ENCODE measurements around the gene LRCH4. TPM values are rescaled to one million over a fixed set of nuclear protein-coding genes. Genes with fewer than 3 reads are reported as not detected.
A peak's percentile ranks its signal among the peaks of the same experiment; 100 is the strongest.

The LRCH4 gene
- total RNA-seq, 1 donor from 2014 or later = 5.1 TPM

DNA sequence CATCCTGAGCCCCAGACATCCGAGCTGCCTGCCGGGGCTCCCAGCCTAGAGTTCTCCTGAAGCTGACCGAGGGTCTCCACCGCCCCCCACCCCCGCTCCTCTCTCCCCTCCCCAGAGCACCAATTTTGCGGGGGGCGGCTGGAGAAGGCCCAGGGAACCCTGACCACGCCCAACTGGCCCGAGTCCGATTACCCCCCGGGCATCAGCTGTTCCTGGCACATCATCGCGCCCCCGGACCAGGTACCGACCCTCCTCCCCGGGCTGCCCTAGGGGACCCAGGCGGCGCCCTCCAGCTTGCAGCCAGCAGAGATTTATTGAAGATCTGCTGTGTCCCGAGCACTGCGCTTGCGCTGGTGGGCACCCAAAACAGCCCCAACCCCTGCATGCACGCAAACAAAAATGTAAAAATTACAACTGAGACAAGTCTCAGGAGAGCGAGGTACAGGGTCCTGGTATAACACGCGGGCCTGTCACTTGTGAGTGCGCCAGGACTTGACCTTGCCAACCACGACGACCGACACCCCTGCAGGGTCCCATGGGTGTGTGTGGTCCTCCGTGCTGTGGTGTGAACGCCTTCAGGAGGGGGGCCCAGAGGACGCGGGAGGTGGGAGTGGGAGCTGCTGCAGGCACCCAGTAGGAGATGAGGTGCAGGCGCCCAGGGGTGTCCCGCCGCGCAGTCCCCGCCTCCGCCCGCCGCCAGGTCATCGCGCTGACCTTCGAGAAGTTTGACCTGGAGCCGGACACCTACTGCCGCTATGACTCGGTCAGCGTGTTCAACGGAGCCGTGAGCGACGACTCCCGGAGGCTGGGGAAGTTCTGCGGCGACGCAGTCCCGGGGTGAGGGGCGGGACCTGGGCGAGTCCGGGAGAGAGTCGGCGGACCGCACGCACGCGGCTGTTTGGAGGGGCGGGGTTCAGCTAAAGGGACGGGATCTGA is 19.3 kb upstream of the LRCH4 start:
- DNase-seq (ENCODE audit: low read depth in 2 of 2) = peak in 1 of 2 donors; percentile 11

DNA sequence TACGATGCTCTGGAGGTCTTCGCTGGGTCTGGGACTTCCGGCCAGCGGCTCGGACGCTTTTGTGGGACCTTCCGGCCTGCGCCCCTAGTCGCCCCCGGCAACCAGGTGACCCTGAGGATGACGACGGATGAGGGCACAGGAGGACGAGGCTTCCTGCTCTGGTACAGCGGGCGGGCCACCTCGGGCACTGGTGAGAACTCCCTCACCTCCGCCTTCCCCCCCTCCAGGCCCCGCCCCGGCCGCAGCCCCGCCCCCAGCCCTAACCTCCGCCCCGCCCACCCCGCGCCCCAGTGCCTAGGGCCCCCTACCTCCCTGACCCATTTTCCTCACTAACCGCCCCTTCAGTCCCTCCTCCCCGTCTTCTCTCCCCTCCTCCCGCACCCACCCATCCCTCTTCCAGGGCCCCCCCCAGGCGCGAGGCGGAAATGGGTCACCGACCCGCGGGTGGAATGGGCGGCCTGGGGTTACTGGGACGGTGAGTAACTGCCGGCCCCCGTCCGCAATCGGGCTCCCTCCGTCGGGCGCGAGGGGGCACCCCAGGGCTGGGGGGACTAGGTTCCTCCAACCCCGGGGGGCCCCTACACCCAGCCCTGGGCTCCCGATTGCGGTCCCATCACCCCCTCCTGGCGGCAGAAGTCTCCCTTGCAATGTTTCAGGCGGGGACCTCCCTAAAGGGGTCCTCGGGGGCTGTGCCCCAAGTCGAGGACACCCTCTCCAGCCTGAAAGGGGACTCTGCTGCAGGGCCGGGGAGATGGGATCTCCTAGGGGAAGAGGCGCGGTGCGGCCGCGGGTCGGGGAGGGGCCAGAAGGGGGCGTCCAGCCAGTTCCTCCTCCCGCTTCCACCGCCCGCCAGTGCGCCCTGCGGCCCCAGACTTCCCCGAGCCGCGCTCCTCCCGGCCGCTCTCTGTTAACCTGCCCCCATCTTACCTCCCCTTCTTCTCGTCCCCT is 18.4 kb upstream of the LRCH4 start:
- peak in 1 of 2 donors; percentile 59 for DNase-seq (ENCODE audit: low read depth in 2 of 2)

DNA sequence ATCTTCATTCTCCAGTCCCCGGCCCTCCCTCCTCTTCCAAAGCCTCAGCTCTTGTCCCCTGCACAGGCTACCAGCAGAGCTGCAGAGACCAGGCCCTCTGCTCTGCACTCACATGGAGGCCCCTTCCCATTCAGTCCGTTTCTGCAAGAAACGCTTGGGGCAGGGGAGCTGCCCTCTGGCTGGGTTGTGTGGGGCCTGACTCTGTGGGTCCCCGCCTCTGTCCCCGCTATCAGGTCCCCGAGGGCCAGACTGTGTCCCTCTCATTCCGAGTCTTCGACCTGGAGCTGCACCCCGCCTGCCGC is 17.7 kb upstream of the LRCH4 start:
- no peak for DNase-seq (ENCODE audit: low read depth in 2 of 2)

DNA sequence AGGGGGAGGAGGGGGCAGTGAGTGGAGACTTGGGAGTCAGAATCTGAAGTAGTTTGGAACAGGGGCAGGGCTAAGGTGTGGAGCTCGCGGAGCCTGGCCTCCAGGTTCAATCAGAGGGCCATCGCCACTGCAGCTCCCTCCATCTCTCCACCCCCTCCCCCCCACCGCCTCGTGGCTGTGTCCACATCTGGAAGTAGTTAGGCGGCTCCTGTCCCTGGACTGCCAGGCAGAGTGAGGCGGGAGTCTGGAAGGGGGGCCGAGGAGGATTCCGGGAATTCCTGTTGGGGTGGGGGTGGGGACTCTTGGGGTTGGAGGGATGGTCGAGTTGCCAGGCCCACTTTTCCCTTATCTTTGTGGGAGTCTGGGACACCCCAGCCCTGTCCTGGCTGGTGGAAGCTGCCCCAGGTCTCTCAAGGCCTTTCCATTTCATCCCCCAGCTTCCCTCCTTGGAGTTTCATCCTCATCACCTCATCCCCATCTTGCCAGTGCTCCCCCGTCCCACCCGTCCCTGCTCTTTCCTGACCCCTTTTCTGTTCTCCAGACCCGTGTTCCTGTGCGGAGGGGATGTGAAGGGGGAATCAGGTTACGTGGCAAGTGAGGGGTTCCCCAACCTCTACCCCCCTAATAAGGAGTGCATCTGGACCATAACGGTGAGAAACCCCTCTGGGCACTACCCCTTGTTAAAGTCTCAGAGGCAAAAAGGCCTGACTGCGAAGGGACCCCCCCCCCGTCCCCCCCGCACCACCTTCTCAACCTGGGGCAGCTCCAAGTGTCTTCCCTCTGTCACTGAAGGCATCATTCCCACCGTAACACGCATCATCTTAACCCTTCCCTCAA is 17.2 kb upstream of the LRCH4 start:
- DNase-seq (ENCODE audit: low read depth in 2 of 2) = no peak

DNA sequence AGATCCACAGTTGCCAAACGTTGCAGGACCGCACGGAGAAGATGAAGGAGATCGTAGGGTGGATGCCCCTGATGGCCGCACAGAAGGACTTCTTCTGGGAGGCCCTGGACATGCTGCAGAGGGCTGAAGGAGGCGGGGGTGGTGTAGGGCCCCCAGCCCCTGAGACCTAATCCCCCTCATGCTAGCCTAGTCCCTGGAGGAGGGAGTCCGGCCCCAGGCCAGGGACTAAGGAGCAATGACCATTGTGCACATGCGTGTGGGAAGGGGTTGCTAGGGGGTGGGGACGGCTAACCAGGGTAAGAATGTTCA is 14.8 kb upstream of the LRCH4 start:
- no peak for DNase-seq (ENCODE audit: low read depth in 2 of 2)

DNA sequence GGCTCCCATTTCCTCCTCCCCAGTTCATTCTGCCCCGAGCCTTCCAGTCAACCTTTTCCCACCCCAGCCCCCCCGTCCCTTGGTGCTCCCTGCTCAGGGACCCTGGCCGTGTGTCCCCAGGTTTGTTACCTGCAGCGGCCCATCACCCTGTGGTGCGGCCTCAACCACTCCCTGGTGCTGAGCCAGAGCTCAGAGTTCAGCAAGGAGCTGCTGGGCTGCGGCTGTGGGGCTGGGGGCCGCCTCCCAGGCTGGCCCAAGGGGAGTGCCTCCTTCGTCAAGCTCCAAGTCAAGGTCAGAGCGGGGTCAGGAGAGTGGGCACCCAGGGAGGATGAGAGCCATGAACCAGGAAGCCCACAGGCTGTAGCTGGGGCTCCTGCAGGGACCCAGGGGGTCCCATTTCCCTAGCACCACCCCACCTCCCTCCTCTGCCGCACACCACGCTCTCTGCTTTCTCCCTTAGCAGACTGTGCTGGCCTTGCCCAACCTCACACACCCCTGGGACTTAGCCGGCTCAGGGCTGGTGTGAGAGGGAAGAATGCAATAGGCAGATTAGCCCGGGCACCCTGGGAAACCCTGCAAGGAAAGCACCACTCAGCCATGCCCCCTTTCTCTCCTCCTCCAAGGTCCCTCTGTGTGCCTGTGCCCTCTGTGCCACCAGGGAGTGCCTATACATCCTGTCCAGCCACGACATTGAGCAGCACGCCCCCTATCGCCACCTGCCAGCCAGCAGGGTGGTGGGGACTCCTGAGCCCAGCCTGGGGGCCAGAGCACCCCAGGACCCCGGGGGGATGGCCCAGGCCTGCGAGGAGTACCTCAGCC is 14.2 kb upstream of the LRCH4 start:
- no peak for DNase-seq (ENCODE audit: low read depth in 2 of 2)

DNA sequence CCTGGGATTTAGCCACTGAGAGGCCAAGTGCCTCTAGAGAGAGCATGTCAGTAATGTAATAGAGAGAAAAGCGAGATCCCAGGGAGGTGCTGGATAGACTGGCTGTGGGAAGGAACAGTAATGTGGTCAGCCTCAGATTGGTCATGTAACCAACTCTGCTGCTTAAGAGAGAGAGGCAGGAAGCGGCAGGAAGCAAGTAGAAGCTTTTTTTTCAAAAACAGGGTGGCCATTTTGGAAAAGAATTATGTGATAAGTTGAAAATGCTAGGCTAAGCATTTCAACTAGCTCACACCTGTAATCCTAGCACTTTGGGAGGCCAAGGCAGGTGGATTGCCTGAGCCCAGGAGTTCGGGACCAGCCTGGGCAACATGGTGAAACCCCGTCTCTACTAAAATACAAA is 12.5 kb upstream of the LRCH4 start:
- DNase-seq (ENCODE audit: low read depth in 2 of 2) = no peak

DNA sequence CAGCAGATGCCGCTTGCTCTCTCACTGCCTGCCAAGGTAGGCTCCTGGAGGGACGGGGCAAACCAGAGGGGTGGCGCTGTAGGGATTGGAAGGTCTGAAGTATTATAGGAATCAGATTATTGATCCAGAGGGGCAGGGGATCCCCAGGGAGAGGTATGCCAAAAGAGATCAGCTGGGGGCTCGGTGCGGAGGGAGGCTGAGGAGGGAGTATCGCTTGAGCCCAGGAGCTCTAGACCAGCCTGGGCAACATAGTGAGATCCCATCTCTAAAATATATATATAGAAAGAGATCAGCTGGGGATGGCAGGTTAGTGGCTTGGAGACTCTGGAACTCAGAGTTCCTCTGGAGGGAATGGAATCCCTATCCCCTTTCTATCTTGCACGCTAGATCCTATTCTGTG is 9.3 kb upstream of the LRCH4 start:
- no peak for DNase-seq (ENCODE audit: low read depth in 2 of 2)

DNA sequence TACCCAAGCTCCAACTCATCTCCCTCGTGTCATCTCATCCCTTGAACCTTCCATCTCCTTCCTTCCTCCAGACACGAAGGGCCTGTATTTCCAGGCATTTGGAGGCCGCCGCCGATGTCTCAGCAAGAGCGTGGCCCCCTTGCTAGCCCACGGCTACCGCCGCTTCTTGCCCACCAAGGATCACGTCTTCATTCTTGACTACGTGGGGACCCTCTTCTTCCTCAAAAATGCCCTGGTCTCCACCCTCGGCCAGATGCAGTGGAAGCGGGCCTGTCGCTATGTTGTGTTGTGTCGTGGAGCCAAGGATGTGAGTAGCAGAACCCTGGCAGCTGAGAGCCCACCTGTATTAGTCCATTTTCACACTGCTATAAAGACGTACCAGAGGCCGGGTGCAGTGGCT is 5.7 kb upstream of the LRCH4 start:
- DNase-seq (ENCODE audit: low read depth in 2 of 2) = no peak

DNA sequence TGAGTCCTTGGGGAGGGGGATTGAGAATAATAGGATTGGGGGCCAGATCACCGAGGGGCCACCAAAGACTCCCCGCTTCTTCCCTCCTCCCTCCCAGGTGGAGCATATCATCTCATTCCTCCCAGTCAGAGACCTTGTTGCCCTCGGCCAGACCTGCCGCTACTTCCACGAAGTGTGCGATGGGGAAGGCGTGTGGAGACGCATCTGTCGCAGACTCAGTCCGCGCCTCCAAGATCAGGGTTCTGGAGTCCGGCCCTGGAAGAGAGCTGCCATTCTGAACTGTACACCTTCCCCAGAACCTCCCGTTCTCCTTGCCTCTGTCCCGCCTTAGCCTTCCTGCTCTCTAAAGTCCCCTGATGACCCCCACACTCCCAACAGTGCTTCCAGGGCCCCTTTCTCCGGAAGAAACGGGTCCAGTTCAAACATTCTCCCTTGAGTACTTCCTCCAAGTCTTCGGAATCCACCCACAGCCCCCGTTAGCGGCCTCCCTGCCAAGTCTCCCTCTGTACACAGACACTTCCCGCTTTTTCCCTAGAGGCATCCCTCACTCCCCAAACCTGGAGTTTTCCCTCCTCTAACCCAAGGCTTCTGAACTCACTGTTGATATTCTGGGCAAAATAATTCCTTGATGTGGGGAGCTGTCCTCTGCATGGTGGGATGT is 4.3 kb upstream of the LRCH4 start:
- DNase-seq (ENCODE audit: low read depth in 2 of 2) = no peak

DNA sequence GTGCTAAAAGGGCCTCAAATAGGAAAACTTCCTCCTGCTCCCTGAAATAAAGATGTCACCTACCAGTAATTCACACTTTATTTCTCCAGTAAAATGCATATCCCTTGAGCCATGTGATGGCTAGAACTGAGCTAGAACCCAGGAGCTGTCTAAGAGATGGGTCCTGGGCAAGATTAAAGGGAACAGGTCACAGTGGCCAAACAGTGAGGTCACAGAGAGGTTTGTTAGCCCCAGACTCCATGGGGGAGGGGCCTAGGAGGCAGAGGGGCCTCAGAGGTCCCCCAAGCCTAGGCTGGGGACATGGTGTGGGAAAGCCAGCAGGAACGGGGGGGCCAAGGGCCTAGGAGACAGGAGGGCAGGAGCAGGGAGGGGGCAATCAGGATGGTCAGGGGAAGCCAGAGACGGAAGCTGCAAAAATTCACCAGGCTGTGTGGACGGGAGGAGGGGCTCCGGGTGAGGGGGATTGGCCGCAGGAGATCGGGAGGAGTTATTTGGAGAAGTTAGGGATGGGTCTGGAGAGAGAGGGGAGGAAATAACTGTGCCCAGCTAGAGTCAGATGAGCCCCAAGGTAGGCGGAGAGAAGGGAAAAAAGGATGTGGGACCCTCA is 3.5 kb upstream of the LRCH4 start:
- DNase-seq (ENCODE audit: low read depth in 2 of 2) = no peak

DNA sequence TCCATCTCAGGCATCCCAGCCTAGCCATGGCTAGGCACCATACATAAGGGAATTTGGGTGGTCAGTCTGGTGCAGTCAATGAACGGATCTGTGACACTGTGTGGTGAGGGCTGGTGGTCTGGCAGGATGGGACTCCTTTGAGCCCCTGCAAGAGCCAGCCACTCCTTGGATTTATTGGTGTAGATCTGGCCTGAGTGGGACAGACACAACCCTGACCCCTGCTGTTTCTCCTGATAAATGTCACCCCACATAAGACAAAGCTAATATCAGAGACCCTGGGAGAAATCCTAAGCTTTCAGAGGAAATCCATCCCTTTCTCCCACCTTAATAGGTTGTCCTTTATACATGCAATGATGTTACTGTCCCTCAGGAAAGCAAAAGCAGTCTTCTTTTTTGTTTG is 2.5 kb upstream of the LRCH4 start:
- DNase-seq (ENCODE audit: low read depth in 2 of 2) = peak; percentile 18 to 58

DNA sequence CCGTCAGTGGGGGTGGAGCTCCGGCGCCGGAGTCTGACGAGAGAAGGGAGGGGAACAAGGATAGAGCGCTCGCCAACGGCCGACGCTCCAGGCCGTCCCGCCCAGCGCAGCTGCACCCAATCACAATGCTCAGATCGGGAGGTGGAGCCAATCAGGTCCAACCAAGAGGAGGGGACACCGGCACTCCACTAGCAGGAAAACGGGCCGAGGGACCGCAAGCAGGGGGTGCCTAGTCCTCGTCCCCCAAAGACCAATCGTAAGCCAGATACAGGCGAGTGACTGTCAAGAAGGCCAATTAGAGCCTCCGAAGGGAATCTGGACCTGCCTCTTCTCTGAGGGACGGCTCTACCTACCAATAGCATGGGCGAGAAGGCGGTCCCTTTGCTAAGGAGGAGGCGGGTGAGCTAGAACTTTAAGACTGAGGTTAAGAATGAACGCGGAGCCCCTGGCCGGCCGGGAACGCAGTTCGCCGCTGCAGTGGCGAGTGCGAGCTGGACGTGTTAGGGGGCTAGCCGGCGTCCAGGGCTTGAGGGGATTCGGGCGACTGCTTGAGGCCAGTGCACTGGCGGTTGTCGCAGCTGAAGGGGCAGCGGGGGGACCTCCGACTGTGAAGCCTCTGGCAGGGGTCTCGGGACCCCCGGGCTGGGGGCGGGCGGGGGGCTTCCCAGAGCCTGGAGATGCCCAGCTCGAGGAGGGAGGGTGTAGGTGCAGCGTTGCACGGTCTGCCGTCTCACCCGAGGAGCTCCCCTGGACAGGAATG is 517 bp upstream of the LRCH4 start, which contains the start of gene FBXO24:
Gene FBXO24, plus strand, starts transcription at position 63 of the 760 bp plus-strand sequence. Its CDS starts 298 bp downstream, at position 361.
- peak; percentile 100 for DNase-seq (ENCODE audit: low read depth in 2 of 2)

DNA sequence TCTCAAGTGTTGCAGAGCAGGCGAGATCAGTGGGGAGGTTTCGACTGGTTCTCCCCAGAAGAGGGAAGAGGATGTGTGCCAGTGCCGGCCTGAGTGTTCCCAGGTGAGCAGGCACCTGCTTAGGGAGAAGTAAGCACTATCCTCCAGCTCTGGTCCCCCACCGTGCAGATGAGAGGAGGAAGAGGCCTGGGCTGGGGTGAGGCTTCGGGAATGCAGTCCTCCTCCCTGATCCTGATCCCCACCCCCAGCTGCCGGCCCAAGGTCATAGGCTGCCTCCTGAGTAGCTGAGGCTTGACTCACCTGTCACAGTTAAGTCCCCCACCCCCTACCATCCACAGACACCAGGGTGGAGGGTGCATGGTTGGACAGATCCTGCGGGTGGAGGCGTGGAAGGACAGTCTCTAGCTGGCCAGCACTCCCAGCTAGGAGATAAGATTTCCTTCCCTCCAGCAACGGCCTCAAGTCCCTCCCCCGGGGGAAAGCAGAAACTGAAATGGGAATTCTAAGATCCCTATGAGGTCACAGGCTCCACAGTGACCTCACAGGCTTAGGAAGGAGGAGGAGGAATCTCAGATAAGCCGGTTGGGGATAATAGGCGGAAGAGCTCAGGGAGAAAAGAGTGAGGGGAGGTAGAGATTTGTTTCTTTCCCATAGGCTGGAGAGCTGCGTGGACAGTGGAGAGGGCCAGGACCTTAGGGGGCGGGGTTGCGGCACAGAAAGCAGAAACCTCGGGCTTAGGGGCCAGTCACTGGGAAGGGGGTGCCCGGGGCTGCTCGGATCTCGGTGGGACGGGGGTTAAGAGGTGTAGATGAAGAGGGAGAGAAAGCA is 1.0 kb downstream of the LRCH4 start:
- peak in 1 of 2 donors; percentile 64 for DNase-seq (ENCODE audit: low read depth in 2 of 2)

DNA sequence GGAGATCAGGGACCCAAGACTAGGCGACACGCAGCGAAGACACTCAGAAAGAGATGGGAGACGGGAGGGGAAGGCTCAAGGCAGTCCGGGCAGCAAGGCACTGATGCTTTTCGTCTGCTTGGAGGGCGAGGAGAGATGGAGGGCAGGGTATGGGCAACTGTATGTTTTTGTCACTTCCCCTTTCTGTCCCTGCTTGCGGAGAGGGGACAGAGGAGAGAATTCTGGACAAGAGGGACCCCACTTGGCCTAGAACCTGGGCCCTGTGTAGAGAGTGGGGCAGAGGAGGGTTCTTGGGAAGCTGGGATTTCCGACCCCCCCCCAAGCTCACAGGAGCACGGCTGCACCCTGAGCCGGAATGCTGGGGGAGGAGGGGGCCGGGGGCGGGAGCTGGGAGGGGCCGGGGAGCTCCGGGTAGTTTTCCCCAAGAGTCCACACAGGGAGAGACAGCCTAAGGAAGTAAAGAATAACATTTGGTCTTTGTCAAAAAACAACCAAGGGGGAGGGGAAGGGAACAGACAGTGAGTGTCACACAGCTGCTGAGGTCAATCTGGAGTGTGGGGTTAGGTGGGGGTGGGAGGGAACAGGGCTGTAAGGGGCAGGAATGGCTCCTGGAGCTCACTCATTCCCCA is 1.8 kb downstream of the LRCH4 start:
- DNase-seq (ENCODE audit: low read depth in 2 of 2) = no peak

DNA sequence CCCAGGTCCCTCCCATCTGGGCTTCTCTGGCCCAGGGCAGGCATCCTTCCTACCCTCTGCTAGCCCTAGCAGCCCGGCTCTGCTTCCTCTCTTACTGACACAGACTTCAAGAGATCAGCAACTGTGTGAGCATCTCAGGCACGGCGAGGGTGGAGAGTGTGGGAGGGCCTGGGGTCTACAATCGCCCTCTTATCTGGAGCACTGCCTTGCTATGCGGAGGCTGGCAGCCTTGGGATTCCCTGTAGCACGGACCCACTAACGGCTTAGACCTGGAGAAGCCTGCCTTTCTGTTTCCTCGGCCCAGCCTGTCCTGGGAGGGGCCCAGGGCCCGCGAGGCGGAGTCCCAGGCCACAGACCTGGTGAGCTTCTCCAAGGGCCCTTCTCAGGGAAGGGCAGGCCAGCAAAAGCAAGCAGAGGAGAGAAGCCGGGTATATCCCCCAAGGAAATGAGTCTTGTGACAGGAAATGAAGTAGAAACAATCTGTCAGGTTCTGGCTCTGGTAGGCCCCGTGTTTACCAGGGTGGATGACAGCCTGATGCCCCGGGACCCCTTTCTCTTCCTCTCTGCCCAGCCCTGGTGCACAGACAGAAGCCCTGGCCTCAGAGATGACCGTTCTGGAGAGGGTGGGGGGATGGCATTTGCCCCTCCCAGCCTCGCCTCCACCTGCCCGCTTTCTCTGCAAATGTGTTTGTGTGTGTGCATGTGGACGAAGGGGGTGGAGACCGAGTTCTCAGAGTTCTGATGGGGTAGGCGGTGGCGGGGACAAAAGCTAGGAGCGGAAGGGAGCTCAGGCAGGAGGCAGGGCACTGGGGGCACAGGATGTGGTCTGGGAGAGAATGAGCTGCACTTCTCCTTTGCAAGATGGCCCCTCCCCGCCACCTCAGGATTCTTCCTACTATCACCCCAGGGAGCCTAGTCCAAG is 2.5 kb downstream of the LRCH4 start:
- DNase-seq (ENCODE audit: low read depth in 2 of 2) = peak in 1 of 2 donors; percentile 64

DNA sequence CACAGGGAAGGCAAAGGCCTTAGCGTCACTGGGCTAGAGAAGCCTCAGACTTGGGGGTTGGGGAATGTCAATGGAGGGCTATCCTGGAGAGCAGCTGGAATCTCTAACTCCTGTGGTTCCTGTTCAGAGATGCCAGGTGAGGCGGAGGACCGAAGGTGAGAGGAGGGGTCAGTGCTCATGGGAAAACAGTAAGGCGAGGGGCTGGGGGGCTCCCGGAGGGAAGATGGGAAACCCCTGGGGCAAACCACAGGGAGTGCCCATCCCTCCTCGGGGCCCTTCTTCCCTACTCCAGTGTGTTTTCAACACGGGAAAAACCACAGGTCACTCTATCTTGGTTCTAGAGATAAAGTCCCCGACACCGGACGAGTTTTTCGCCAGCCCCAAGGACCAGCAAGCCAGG is 3.3 kb downstream of the LRCH4 start:
- no peak for DNase-seq (ENCODE audit: low read depth in 2 of 2)
